GM11168 (cell line): ENCODE data around the gene LMX1B.
"Not testable (repeated sequence)": the region's sequence is repeated elsewhere in the genome, so short reads cannot be mapped to it uniquely, and the experiment has no call there.

Experiments used
- in situ Hi-C: fragments of 300-500 bp; cut with MboI; formaldehyde crosslinking; loops from one replicate; pipeline ENCODE4 v1.12.0; 2022; ENCODE audit warnings: low sequenced_read_pairs; ENCODE audit not compliant: unreplicated experiment

Gene LMX1B

GRCh38 chr9:126652140-126652582 lies 38.4 kb downstream of the LMX1B start:
- in situ Hi-C loops = no loop called here

- in situ Hi-C loops = no loop called here
Observed at GRCh38 chr9:126654124-126654523, 40.4 kb downstream of the LMX1B start.

- in situ Hi-C loops = not testable (repeated sequence)
Observed at GRCh38 chr9:126656214-126656613, 42.5 kb downstream of the LMX1B start.

GRCh38 chr9:126658201-126658825 lies 44.6 kb downstream of the LMX1B start:
- in situ Hi-C loops = no loop called here

GRCh38 chr9:126658956-126659555 lies 45.3 kb downstream of the LMX1B start:
- in situ Hi-C loops = no loop called here

- in situ Hi-C loops = no loop called here
Observed at GRCh38 chr9:126661122-126661520, 47.4 kb downstream of the LMX1B start.

GRCh38 chr9:126661521-126662251 lies 48.0 kb downstream of the LMX1B start:
- in situ Hi-C loops = no loop called here

GRCh38 chr9:126663661-126664072 lies 49.9 kb downstream of the LMX1B start:
- in situ Hi-C loops = no loop called here

GRCh38 chr9:126664900-126665643 lies 51.3 kb downstream of the LMX1B start:
- in situ Hi-C loops = no loop called here

- in situ Hi-C loops = no loop called here
Observed at GRCh38 chr9:126665644-126666035, 51.9 kb downstream of the LMX1B start.

GRCh38 chr9:126666155-126666803 lies 52.6 kb downstream of the LMX1B start:
- in situ Hi-C loops = no loop called here

GRCh38 chr9:126667190-126668055 lies 53.7 kb downstream of the LMX1B start:
- in situ Hi-C loops = no loop called here

GRCh38 chr9:126668058-126668457 lies 54.3 kb downstream of the LMX1B start:
- in situ Hi-C loops = no loop called here

GRCh38 chr9:126669108-126669507 lies 55.4 kb downstream of the LMX1B start:
- in situ Hi-C loops = no loop called here

- in situ Hi-C loops = no loop called here
Observed at GRCh38 chr9:126670270-126670669, 56.5 kb downstream of the LMX1B start.

- in situ Hi-C loops = no loop called here
Observed at GRCh38 chr9:126671381-126671831, 57.7 kb downstream of the LMX1B start.

- in situ Hi-C loops = no loop called here
Observed at GRCh38 chr9:126671983-126672382, 58.3 kb downstream of the LMX1B start.

- in situ Hi-C loops = no loop called here
Observed at GRCh38 chr9:126672634-126673284, 59.0 kb downstream of the LMX1B start.
